ENCODE measurements around the gene PLA2G2F.

Gene PLA2G2F

GRCh38 chr1:20174937-20175666, 36.0 kb downstream of the PLA2G2F start:
- DNase-seq: no peak

GRCh38 chr1:20178634-20179370, 39.7 kb downstream of the PLA2G2F start:
- no peak for DNase-seq

- no peak for DNase-seq
These were observed 40.4 kb downstream of the PLA2G2F start for GRCh38 chr1:20179371-20180128.

GRCh38 chr1:20180129-20180843, 41.2 kb downstream of the PLA2G2F start:
- DNase-seq: no peak

- no peak for DNase-seq
These were observed 41.7 kb downstream of the PLA2G2F start for GRCh38 chr1:20180844-20181207.

- no peak for DNase-seq
These were observed 43.3 kb downstream of the PLA2G2F start for GRCh38 chr1:20182415-20182814.

- no peak for DNase-seq
These were observed 43.9 kb downstream of the PLA2G2F start for GRCh38 chr1:20183035-20183434.

GRCh38 chr1:20183616-20184271, 44.6 kb downstream of the PLA2G2F start:
- no peak for DNase-seq

- DNase-seq: no peak
These were observed 45.4 kb downstream of the PLA2G2F start for GRCh38 chr1:20184481-20184900.

- DNase-seq: peak; percentile 54
These were observed 46.1 kb downstream of the PLA2G2F start for GRCh38 chr1:20184997-20185833.

GRCh38 chr1:20185834-20186782, 47.0 kb downstream of the PLA2G2F start, which contains the start of the genes PLA2G2C and UBXN10:
Gene PLA2G2C (minus strand): TSS chr1:20186518. CDS start chr1:20177363, 9,155 bp downstream.
Gene UBXN10 (plus strand): TSS chr1:20186096. CDS start chr1:20190562, 4,466 bp downstream.
- DNase-seq: peak; percentile 51

- DNase-seq: peak; percentile 32
These were observed 48.1 kb downstream of the PLA2G2F start for GRCh38 chr1:20187103-20187812.

GRCh38 chr1:20187813-20188454, 48.8 kb downstream of the PLA2G2F start:
- no peak for DNase-seq

GRCh38 chr1:20188455-20188817, 49.3 kb downstream of the PLA2G2F start:
- no peak for DNase-seq

- no peak for DNase-seq
These were observed 50.5 kb downstream of the PLA2G2F start for GRCh38 chr1:20189664-20190063.

- DNase-seq: no peak
These were observed 51.4 kb downstream of the PLA2G2F start for GRCh38 chr1:20190256-20191160.

GRCh38 chr1:20191266-20191825, 52.2 kb downstream of the PLA2G2F start:
- DNase-seq: no peak

All from activated T-cell treated with anti-CD3 and anti-CD28 coated beads, Interleukin-2, amount 50 U/mL, for 1 hour (primary cell).